TTC549 (cell line): ENCODE measurements around the gene CCHCR1.

Experiments used
- FAIRE-seq: peaks from 2 replicates; lab custom pipeline; 2012; peaks lifted over from hg19 to GRCh38; lab: Jason Lieb, UNC

CCHCR1 gene

GRCh38 chr6:31126396-31127175, 31.0 kb downstream of the CCHCR1 start:
- FAIRE-seq = no peak

GRCh38 chr6:31125586-31126363, 31.8 kb downstream of the CCHCR1 start:
- FAIRE-seq = no peak

GRCh38 chr6:31125162-31125561, 32.4 kb downstream of the CCHCR1 start:
- FAIRE-seq = no peak

- FAIRE-seq = no peak
Measured at GRCh38 chr6:31122791-31123706, 34.6 kb downstream of the CCHCR1 start.

DNA sequence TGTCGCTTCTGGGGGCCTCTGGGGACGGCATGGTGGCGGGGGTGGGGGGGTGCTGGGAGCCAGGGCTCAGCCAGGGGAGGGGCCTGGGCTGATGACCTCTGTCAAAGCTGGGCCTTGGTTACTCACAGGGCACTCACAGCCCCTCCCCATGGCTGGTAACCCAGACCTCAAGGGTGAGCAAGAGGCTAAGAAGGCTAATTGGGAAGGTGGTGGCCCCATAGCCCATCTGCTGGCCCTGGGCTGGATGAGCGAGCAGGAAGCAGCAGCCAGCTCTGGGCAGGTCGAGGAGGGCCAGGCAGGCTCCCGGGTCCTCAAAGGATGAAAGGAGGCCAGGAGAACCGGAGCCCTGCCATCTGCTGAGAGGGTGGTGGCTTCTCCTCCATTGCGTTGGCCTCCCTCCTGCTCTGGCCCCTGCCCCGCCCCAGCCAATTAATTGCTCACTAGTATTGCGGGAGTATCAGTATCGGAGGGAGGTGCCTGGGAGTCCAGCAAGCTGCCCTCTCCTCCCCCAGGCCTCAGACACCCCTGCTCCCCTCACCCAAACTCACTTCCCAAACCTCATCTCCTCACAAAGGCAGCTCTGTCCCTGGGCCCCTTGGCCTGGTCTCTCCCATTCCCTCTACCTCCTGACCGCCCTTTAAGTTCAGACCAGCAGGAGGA, 36.3 kb downstream of the CCHCR1 start:
- no peak for FAIRE-seq

GRCh38 chr6:31120151-31120915, 37.3 kb downstream of the CCHCR1 start, which contains the start of gene CDSN:
Gene CDSN, minus strand, starts transcription at chr6:31120446. Its CDS starts 27 bp downstream, at chr6:31120419.
- no peak for FAIRE-seq

DNA sequence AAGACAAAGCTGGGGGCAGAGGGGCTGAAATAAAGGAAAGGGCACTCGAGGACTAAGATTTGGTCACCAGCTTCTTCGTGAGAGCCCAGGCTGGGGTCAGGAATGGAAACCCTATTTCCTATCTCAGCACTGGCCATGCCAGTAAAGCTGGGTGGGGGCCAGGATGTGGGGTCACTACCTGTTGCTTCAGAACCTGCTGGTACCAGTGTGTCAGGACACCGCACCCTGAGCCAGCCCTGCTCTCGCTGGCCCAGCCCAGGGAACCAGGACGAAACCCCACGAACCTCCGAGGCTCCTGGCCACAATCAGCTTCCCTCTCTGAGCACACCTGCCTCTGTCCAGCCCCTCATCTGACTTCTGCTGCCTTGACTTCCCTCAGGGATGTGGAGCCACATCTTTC, 39.4 kb downstream of the CCHCR1 start:
- no peak for FAIRE-seq

- FAIRE-seq = no peak
Measured at GRCh38 chr6:31116661-31117385, 40.8 kb downstream of the CCHCR1 start.

DNA sequence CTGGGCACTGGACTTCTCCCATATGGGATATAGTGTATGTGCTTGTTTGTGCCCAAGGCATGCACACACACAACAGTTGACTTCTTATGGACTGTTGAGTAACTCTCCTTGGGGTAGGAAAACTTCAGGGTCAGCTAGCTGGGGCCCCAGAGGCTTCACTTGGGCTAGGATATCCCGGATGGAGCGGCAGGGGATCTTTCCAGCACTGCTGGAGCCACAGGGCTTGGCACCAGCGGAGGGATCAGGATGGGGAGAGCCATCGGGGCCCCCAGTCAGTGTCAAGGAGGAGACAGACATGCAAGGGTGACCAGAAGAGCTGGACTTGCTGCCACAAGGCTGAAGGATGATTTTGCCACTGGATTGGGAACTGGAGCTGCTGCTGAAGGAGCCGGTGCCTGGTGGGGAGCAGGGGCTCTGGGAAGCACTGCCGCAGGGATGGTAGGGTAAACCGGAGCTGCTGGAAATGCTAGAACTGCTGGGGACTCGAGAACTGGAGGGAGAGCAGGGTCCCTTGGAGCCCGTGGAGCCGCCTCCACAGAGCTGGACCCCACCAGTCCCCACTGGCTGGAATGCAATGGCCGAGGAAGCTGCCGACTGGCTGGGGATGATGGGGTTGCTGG, 41.6 kb downstream of the CCHCR1 start:
- no peak for FAIRE-seq

GRCh38 chr6:31114970-31115849, 42.4 kb downstream of the CCHCR1 start:
- no peak for FAIRE-seq

DNA sequence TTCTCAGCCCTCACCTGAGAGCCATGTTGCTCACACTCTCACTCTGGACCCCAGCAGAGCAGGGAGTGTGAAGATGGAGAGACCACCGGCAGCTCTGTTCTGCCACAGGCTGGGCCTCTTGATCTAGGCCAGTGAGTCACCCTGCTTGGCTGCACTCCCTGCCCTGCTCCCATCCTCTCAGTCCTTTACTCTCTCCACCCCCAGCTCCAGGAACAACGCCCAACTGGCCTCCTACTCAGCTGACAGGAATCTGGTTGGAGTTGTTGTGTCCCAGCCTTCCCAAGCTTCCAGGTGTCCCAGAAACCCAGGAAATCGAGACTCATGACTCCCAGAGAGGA, 43.1 kb downstream of the CCHCR1 start, which contains the start of gene PSORS1C1:
Gene PSORS1C1 (plus strand): TSS at position 260 of the 338 bp plus-strand sequence. CDS start 14,833 bp downstream, outside the sequence.
- no peak for FAIRE-seq

GRCh38 chr6:31113861-31114540, 43.6 kb downstream of the CCHCR1 start:
- no peak for FAIRE-seq

GRCh38 chr6:31112478-31112877, 45.1 kb downstream of the CCHCR1 start, which contains the start of gene C6orf15:
Gene C6orf15, minus strand, starts transcription at chr6:31112575. Its CDS starts 20 bp downstream, at chr6:31112555.
- no peak for FAIRE-seq

- FAIRE-seq = no peak
Measured at GRCh38 chr6:31111712-31112111, 45.9 kb downstream of the CCHCR1 start.

DNA sequence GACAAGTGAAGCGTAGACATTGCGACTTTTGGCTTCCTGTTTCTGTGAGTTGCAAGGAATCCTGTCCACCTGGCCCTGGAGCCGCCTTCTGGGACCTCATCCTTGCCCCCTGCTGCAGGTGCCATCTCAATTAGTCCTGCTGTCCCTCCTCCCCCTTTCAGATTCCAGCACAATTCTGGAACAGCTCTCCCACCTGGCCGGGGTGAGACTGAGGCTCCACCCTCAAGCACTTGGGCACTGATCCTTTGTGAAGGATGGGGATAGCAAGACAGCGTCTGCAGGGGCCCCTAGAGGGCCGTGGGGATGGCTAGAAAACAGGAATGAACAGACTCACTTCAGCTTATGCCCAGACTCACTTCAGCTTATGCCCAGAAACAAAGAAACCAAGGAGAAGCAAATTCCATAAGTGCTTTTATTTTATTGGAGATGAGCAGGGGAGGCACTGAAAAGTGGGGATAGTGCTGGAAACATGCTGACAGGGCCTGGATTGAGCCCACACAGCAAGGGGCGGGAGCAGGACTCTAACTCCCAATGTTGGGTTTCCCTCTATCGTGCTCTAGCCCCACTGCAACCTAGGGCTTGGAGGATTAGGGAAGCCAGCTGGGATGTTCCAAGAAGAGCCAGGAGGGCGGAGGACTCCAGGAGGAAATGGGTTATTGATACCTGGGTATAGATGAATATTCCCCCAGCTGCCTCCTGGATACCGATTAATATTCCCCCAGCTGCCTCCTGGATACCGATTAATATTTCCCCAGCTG, 46.6 kb downstream of the CCHCR1 start:
- FAIRE-seq = no peak

- FAIRE-seq = no peak
Measured at GRCh38 chr6:31107052-31107451, 50.5 kb downstream of the CCHCR1 start.

DNA sequence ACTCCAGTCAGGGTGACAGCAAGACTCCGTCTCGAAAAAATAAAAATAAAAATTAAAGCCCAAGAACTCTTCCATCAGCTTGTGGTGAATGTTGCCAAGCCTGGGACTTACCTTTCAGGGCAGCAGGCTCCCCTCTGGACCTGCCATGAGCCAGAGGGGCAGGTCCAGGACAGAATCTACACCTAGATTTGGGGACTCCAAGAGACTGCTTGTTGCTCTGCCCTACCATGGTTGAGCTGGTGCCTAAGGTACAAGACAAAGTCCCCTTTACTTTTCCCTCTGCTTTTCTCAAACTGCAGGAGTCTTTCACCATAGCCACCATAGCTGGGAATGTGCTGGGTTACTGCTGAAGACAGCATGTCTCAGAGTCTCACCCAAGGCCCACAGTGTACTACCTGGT, 54.5 kb downstream of the CCHCR1 start:
- FAIRE-seq = no peak
